Left forelimb (tissue), 1 donor: ENCODE results near the gene METTL2B.

Source experiments
- DNase-seq: peaks from one replicate; pipeline ENCODE4 v3.0.0-alpha.2; 2018; ENCODE audit warnings: low spot score

Gene METTL2B

DNA sequence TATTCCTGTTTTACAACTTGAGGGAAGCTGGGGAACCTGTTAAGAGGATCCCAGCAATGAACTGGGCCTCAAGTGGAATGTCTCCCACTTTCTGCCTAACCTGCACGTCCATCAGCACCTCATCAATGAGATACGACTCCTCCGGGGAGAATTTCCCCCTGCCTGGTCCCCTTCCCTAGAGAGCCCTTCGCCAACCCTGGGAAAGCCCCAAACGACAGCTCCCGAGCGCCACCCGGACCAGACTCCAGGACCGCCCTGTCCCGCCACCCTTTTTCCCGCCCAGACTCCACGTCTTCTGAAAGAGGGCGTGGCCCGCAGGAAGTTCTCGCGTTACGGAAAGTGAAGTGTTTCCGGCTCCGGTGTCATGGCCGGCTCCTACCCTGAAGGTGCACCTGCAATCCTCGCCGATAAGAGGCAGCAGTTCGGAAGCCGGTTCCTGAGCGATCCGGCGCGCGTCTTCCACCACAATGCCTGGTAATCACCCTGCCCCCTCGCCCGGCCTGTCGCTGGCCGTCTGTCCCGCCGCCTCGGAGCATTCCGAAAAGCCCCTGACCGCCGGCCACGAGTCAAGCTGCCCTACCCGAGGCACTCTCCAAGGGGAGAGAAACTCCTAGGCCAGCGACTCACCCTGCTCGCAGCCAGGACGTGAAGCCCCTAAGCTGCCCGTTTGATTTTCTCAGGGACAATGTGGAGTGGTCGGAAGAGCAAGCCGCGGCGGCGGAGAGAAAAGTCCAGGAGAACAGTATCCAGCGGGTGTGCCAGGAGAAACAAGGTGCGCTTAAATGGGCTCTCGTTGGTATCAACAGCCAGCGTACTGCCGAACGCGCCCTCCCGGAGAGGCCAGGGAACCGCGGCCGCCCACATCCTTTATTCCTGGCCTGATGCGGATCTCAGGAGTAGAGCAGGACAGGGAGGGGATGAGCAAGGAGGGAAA, at the start of gene METTL2B:
TSS of gene METTL2B (plus strand) at position 347 of the 934 bp plus-strand sequence. CDS start at position 365, 18 bp downstream.
- peak; percentile 93 for DNase-seq

DNA sequence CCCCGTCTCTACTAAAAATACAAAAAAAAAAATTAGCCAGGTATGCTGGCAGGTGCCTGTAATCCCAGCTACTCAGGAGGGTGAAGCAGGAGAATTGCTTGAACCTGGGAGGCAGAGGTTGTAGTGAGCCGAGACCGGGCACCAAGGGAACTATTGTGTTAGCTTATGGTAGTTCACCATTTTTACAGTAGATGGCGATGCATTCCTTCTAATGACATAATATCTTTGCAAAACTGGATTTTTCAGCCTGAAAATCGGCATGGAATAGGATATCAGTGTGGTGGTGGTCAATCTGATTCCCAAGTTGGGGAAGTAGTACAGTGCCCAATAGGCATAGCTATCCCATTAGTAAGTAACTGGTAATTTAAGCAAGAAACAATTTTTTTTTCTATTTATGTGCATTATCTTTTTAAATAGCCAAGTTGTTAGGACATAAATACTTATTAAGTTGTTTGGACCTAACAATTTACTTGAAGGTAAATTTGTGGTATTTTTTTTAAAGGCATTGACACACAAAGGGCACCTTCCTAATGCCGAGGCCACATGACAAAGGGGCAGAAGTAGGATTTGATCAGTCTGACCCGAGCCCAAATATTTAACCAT, 49.2 kb upstream of the METTL2B start:
- no peak for DNase-seq

GRCh38 chr7:128430207-128430606, 46.3 kb upstream of the METTL2B start:
- DNase-seq, result no peak

DNA sequence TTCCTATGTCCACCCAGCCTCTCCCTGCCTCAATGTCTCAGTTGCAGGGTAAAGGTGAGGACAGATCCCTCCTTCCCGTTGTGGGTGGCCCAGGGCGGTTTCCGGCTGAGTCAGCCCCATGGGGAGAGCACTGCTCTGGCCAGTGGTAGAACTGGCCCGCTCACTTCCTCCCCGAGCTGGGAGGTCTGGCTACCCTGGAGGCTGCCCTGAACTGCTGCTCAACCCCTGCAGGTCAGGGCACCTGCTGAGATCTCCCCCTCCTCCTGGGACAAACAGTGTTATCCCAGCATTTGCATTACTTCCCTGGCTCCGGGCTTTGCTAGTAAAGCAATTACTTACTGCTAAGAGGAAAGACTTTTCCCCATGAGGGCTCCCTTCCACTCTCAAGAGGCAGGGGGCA, 45.3 kb upstream of the METTL2B start:
- no peak for DNase-seq

- no peak for DNase-seq
Observed at GRCh38 chr7:128431754-128432153, 44.8 kb upstream of the METTL2B start.

GRCh38 chr7:128434413-128435326, 41.9 kb upstream of the METTL2B start:
- DNase-seq, result no peak

GRCh38 chr7:128435327-128435686, 41.2 kb upstream of the METTL2B start:
- no peak for DNase-seq

GRCh38 chr7:128437426-128438332, 38.9 kb upstream of the METTL2B start:
- no peak for DNase-seq

DNA sequence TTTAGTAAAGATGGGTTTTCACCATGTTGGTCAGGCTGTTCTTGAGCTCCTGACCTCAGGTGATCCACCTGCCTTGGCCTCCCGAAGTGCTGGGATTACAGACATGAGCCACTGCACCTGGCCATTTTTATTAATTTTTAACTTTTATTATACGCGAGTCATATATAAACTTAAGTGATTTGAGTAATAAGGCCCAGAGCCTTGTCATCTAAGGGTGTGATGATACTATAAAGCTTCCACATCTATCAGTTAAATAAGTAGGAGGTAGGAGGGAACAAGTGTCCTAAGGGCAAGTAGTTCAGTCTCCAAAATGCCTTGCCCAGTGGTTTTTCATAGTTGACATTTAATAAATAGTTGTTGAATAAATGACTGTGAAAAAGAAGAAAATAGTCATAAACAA, 34.2 kb upstream of the METTL2B start:
- DNase-seq, result no peak

GRCh38 chr7:128443831-128444600, 32.5 kb upstream of the METTL2B start:
- no peak for DNase-seq

DNA sequence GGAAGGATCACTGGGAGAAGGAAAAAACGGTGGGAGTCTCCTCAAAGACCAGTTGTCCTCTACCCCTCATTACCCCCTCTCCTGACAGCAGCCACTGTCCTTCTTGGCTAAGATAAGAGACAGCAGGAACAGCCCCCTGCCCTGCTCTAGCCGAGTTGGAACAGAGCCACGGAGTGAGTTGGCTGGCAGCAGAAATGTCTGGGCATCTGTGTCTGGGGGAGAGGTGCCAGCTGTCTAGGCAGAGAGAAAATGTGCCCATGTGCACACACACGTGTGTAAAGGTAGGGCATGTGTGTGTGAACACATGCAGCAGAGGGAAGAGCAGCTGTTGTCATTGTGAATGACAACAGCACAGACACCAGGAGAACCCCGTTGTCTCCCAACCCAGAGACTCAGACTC, 30.2 kb upstream of the METTL2B start:
- DNase-seq, result no peak

GRCh38 chr7:128447941-128448564, 28.5 kb upstream of the METTL2B start:
- no peak for DNase-seq

- DNase-seq, result no peak
Observed at GRCh38 chr7:128448751-128449302, 27.7 kb upstream of the METTL2B start.

DNA sequence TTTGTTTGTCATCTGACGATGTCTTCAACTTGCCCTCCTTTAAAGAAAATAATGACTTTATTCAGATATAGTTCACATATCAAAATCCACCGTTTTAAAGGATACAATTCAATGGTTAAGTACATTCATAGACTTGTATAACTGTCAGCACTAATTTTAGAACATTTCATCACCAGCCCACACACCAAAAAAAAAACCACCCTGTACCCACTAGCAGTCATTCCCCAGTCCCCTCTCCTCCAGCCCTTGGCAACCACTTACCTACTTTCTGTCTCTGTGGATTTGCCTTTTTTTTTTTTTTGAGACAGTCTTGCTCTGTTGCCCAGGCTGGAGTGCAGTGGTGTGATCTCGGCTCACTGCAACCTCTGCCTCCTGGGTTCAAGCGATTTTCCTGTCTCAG, 26.1 kb upstream of the METTL2B start:
- no peak for DNase-seq

GRCh38 chr7:128450913-128451312, 25.6 kb upstream of the METTL2B start:
- DNase-seq, result no peak

GRCh38 chr7:128452552-128452951, 24.0 kb upstream of the METTL2B start:
- no peak for DNase-seq

DNA sequence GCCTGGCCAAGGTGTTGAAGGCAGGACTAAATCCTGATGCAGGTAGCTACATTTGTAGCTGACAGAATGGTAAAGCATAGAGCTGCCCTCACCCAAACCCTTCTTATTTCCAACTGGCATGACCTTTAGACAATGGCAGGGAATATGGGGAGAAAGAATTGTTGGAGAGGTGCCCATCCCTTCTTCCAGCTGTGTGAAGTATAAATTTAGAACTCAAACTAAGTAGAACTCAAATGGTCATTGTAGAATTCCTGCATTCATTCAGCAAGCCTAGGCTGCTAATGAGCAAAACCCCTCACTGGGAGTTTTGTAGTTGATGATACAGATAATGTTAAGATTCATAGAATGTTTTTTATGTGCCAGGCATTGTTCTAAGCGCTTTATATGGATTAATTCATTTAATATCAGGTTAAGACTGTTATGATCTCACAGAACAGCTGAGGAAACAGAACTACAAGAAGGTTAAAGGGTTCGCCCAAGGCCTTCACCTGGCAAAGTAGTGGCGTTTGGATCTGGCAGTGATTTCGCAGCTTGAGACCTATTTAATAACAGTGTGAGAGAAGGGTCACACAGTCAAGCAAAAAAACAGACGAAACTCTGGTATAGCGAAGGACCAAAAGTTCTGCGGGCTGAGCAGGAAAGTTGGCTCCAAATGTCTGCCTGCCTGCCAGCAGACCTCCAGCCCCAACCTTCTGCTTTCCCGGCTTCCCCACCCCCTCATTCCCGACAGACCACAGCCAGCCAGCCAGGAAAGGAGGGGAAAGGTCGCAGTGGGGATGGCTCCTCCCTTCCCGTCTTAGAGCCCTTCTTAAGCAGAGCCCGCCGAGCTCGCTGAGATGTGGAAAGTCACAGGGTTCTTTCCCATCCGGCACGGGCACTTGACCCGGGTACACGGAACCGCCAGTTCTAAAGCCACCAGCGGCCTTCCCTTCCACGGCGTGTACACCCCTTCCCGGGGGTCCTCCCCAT, 22.4 kb upstream of the METTL2B start:
- DNase-seq, result peak; percentile 92

DNA sequence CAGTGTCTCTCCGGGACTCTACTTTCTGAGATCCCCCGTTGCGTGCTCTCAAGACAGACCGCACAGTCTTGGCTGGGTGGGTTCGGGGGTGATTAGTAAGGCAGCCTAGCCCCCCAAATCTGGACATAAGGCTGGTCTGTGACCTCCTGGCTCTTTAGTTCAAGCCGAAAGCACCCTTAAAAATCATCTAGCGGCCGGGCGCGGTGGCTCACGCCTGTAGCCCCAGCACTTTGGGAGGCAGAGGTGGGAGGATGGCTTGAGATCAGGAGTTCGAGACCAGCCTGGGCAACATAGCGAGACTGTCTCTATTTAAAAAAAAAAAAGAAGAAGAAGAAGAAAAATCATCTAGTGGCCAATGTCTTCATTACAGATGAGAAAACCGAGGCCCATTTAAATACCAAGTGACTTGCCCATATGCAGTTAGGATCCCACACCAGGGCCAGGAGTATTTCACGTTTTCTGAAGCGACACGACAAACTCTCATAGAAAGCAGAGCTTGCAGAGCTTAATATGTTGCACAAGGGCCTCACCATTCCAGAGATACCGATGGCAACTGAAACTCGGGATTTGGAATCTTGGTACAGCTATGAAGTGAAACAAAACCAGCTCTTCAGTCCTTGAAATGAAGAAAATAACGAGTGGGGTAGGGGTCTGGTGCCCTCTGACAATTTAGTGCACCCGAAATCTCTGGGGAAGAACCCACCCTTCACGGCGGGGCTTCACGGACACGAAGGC, 21.6 kb upstream of the METTL2B start:
- DNase-seq, result no peak
